Right lobe of liver (tissue), 6 donors: ENCODE data around the gene MYO5C. TPM values are rescaled to one million over a fixed set of nuclear protein-coding genes. Genes with fewer than 3 reads are reported as not detected.

Experiments used
- ATAC-seq, 4 donors: fragments of 200-7000 bp; cut with Tn5 transposase; one replicate each; pipeline ENCODE4 v1.9.1; 2020; ENCODE audit warnings: mild to moderate bottlenecking in 4 of 4, moderate library complexity in 4 of 4
- DNase-seq, 3 donors: peaks; one replicate each; pipeline ENCODE4 v3.0.0-alpha.2; 2020
- H3K27ac ChIP-seq, 3 donors: fragments of 200-600 bp; one replicate each; pipeline ENCODE4 v1.8.0; 2022
- H3K27me3 ChIP-seq, 2 donors: fragments of 200-600 bp; one replicate each; pipeline ENCODE4 v1.8.0; 2022
- H3K36me3 ChIP-seq, 4 donors: fragments of 200-600 bp; sonication (generic) in 1 of 4; one replicate each; pipeline versions ENCODE4 v1.5.1 to v1.8.0; 2017 to 2022; ENCODE audit warnings: control low read depth in 1 of 4
- H3K4me1 ChIP-seq, 4 donors: fragments of 200-600 bp; sonication (generic) in 1 of 4; one replicate each; pipeline versions ENCODE4 v1.5.1 to v1.8.0; 2017 to 2022; ENCODE audit warnings: control low read depth in 1 of 4
- H3K4me3 ChIP-seq, 3 donors: fragments of 200-600 bp; one replicate each; pipeline ENCODE4 v1.8.0; 2022
- H3K9me3 ChIP-seq, 4 donors: fragments of 200-600 bp; sonication (generic) in 1 of 4; one replicate each; pipeline versions ENCODE4 v1.5.1 to v1.8.0; 2017 to 2022; ENCODE audit warnings: control low read depth in 1 of 4
- POLR2A ChIP-seq: fragments of 450-650 bp; IDR thresholded peaks from one replicate; pipeline ENCODE4 v1.6.1; 2017; ENCODE audit warnings: antibody characterized with exemption, mild to moderate bottlenecking
- WGBS: methylation state at CpG from one replicate; pipeline ENCODE4 v1.1.6; 2018; ENCODE audit warnings: low coverage, low lambda C conversion rate; ENCODE audit not compliant: insufficient coverage; ENCODE audit errors: missing lambda C conversion rate; 5-methylcytosine and 5-hydroxymethylcytosine counted together
- intact Hi-C, 2 donors: fragments of 100-400 bp; cut with DNase I; formaldehyde crosslinking; loops; one replicate each; pipeline versions ENCODE4 v1.11.2 to v1.14.1; 2022
- total RNA-seq, 6 experiments: library from RNA; depleted of rRNA in 2 of 6; stranded (reverse); fragments of >200 nt in 2 of 6; fragmentation: NEBNext Ultra II Directional in 3 of 6; extraction: Animal tissue kit (Norgen Biotek cat#: 25700) in 3 of 6; gene quantifications; one replicate each; pipeline versions ENCODE4 v1.1.0 to v1.2.4, GENCODE V29; 2016 to 2023
- TF ChIP-seq, protein P1 (sequence below), 4 donors: fragments of 200-600 bp in 3 of 4; fragments of 450-650 bp in 1 of 4; IDR thresholded peaks; one replicate each; pipeline versions ENCODE4 v1.5.1 to v1.8.0; 2016 to 2022; ENCODE audit warnings: antibody characterized with exemption in 4 of 4, mild to moderate bottlenecking in 2 of 4
- donor health status: DM: no; HTN: yes; CAD: no.
- donor health status: DM: no; HTN: no; CAD: no.
- donor health status: DM: no; HTN: no; CAD: no.
- donor health status: DM: no; HTN: yes; CAD: no.
- donor health status: DM: no; HTN: yes; CAD: no.

Gene MYO5C
- total RNA-seq, 6 experiments from 2014 or later = 5.8 to 10.2 (median 7.1) TPM

DNA sequence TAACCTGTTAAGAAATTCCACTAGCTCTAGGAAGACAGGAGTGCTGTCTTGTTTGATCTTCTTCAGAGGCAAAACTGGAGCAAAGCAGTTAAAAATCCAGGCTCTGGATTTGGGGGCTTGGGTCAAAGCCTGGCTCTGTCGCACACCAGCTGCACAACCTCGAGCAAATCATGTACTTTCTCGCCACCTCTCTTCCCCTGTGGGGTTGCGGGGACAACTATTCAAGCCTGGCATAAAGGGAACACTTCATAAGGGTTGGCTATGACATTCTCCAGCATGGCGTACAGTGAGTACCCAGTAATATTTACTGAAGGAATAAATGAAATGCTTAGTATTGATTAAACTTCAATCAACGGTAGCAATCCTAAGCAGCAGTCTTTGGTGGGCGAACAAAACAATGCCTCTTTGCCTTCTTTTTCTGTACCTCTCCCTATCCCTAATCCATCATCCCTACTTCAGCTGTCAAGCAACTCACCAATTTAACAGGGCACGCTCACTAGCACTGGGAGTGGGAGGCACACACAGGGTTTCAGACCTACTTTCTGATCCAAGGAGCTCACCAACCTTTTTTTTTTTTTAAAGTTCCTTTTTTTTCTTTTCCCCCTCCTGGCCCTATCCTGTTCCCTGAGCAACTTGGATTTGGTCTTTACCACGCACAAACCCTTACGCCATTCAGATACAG lies 137.4 kb downstream of the MYO5C start:
- no peaks in the 10 kb centered on the region for H3K9me3 ChIP-seq
- ATAC-seq (no peak), DNase-seq (no peak)
- no peaks in the 10 kb centered on the region for H3K36me3 ChIP-seq
- 85% methylated on average over 9 of the region's 10 CpGs for WGBS
- TF ChIP-seq, protein P1, sequence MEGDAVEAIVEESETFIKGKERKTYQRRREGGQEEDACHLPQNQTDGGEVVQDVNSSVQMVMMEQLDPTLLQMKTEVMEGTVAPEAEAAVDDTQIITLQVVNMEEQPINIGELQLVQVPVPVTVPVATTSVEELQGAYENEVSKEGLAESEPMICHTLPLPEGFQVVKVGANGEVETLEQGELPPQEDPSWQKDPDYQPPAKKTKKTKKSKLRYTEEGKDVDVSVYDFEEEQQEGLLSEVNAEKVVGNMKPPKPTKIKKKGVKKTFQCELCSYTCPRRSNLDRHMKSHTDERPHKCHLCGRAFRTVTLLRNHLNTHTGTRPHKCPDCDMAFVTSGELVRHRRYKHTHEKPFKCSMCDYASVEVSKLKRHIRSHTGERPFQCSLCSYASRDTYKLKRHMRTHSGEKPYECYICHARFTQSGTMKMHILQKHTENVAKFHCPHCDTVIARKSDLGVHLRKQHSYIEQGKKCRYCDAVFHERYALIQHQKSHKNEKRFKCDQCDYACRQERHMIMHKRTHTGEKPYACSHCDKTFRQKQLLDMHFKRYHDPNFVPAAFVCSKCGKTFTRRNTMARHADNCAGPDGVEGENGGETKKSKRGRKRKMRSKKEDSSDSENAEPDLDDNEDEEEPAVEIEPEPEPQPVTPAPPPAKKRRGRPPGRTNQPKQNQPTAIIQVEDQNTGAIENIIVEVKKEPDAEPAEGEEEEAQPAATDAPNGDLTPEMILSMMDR (IDR thresholded peaks at IDR 0.05) = no peak
- no peak for TF ChIP-seq POLR2A
- H3K27me3 ChIP-seq = no peaks in the 10 kb centered on the region
- intact Hi-C loops = no loop called here
- H3K4me3 ChIP-seq = no peak overlapping the region
- H3K4me1 ChIP-seq = peaks cover 0 to 5% (median 0%) of the 10 kb centered on the region in 4 donors
- no peak overlapping the region for H3K27ac ChIP-seq

DNA sequence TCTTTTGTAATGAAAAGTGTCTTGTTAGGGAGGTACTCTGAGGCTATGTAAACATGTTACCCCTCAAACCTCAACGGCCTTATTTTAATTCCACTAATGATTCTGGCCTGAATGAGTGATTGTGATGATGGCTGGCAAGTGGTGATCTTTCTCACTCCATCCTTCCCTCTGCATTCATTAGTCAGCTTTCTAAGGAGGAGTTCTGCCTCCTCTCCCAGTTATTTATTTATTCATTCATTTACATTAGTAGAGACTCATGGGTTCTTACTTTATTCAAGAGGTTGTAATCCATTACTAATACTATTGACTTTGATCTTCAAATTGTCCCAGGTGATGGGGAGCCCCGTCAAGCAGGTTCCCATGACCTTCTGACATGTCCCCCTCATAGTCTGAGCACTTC lies 139.7 kb downstream of the MYO5C start:
- WGBS = 69% methylated on average over 2 of the region's 2 CpGs
- Histone ChIP-seq H3K9me3 (no peaks in the 10 kb centered on the region), H3K36me3 (no peaks in the 10 kb centered on the region), H3K27me3 (no peaks in the 10 kb centered on the region), H3K4me1 (peaks cover 0 to 5% (median 0%) of the 10 kb centered on the region in 4 donors), H3K4me3 (no peak overlapping the region), H3K27ac (peak overlapping the region; percentile 43 to 71 (median 67))
- ATAC-seq (peak in 1 of 4 donors; percentile 26), DNase-seq (no peak)
- intact Hi-C loops = no loop called here
- no peak for TF ChIP-seq POLR2A
- TF ChIP-seq, protein P1 (IDR thresholded peaks at IDR 0.05) = no peak

DNA sequence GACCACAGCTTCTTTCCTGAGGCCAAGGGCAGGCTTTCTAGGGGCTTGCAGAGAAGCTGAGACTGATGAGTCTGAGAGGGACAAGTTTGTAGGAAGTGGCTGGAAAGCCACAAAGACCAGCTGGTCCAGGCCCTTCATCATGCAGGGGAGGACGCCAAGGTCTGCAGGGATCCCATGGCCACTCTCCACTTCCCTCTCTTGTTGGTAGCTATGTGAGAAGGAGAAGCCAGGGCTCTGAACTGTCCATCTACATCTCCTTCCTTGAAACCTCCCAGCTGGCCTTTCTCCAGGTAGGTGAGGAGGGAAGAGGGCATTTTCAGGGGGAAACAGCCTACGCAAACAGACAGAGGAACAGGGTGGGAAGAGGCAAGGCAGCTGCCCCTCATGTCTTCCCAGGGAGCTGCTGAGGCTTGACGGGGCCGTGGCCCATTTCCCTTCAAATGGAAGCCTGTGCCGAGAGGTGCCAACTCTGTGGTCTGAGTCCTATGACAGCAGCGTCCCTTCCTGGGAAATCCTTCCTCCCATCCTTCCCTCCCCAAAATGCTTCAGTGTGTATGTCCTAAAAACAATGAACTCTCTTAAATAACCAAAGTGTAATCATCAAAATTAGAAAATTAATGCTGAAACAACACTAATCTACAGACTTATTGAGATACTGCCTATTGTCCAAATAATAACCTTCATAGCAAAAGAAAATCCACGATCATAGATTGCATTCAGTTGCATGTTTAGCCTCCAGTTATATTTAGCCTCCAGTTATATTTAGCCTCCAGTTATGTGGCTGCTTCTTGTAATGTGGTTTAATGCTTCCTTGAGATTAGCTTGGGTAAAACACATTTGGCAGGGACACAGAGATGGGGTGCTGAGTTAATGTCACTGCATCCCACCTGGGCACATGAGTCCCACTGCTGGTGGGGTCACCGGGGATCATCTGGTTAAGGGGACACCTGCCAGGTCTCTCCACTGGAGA lies 140.4 kb downstream of the MYO5C start:
- intact Hi-C loops = no loop called here
- TF ChIP-seq, protein P1 (IDR thresholded peaks at IDR 0.05) = no peak
- no peak for TF ChIP-seq POLR2A
- ATAC-seq = peak in 2 of 4 donors; percentile 8

DNA sequence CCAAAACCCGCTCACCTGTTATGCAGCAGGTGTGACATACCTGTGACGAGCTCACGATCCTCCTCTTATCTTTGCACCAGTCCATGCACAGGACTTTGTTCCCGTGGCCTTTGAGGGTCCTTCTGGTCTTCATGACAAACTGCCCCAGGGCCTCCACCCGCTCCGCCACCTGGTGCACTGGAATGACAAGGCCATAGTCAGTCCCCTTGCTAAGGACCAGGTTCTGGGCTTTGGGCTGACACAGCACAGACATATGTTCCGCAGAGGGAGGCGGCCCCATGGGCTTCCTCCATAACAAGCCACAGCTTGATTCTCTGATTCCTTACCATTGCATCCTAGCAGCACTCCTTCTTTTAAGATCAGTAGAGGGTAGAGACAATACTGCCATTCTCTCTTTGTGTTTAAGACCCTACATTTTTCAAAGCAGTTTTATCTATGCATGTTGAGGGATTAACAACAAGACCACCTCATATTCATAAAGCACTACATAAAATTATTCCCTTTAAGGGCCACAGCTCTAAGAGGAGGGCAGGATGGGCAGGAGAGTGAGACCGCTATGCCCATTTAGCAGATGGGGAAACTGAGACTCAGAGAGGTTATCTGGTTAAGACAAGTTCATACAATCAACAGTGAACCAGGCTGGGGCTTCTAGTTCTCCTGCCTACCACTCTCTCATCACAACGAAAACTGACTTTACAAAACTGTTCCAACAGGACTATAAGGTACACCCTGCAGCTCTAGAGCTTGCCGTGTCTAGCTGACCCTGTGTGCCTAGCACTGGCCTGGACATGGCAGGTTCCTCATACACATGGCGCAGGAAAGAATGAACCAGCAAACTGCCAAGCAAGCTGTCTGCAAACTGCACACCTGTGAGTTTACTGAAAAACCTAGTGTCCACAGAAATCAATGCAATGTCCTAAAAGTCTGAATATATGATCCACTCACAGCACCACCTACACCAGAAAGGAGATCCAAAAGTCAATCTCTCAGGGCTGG lies 141.4 kb downstream of the MYO5C start:
- intact Hi-C loops = no loop called here
- H3K36me3 ChIP-seq = no peaks in the 10 kb centered on the region
- WGBS = 91% methylated on average over 8 of the region's 12 CpGs
- TF ChIP-seq, protein P1 (IDR thresholded peaks at IDR 0.05) = no peak
- TF ChIP-seq POLR2A = no peak
- no peaks in the 10 kb centered on the region for H3K27me3 ChIP-seq
- no peaks in the 10 kb centered on the region for H3K9me3 ChIP-seq
- H3K4me1 ChIP-seq = peaks cover 0 to 5% (median 0%) of the 10 kb centered on the region in 4 donors
- DNase-seq = no peak
- no peak for ATAC-seq
- H3K27ac ChIP-seq = no peak overlapping the region
- no peak overlapping the region for H3K4me3 ChIP-seq

More for the DNA sequence above, 140.4 kb downstream of the MYO5C start:
- H3K4me3 ChIP-seq = no peak overlapping the region
- peaks cover 0 to 5% (median 0%) of the 10 kb centered on the region in 4 donors for H3K4me1 ChIP-seq
- WGBS = 75% methylated on average over 6 of the region's 8 CpGs
- peak overlapping the region in 1 of 3 donors; percentile 71 for H3K27ac ChIP-seq
- H3K27me3 ChIP-seq = no peaks in the 10 kb centered on the region
- DNase-seq = no peak
- no peaks in the 10 kb centered on the region for H3K9me3 ChIP-seq
- H3K36me3 ChIP-seq = no peaks in the 10 kb centered on the region
